Measurements from ENCODE around the gene NR1I3.
"Not testable (repeated sequence)": the region's sequence is repeated elsewhere in the genome, so short reads cannot be mapped to it uniquely, and the experiment has no call there.

GRCh38 chr1:161250100-161250499 lies 12.1 kb upstream of the NR1I3 start:
- not testable (repeated sequence) for TF ChIP-seq CTCF (conservative IDR thresholded peaks at IDR 0.05; ENCODE audit: low read length); EZH2phosphoT487 (IDR thresholded peaks at IDR 0.05; ENCODE audit: borderline replicate concordance, low read depth, low read length)
